Measurements from ENCODE around the gene ADAM8.

The ADAM8 gene

DNA sequence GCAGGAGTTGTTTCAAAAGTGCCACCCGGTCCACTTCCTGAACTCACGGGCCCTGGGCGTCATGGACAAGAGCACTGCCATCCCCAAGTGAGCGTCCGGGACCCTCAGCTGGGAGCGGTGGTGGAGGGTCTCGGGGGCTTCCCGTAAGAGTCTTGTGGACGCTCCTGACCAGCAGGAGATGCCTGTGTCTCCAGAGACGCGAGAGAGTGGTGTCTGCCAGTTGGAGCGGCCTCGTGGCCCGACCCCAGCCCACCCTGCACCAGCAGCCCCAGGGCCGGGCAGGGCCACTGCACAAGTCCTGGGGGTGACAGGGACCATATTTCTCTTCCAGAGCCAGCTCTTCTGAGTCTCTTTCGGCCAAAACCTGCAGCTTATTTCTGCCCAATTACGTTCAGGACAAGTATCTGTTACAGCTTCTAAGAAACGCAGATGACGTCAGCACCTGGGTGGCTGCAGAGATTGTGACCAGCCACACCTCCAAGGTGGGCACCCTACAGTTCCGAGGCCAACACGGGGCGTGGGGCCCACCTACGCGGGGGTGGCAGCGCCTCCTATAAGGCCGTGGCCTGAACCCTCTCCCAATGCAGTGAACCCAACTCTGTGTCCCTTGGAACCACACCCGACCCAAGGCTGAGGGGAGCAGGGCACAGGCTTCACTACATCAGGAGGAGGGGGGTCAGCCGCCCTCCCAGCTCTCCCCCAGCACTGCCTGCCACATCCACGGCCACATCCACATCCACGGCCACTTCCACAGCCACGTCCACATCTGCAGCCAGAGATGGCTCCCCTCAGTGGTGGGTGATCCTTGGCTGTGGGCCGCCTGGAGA, 62.8 kb downstream of the ADAM8 start:
- no peak overlapping the region for H3K4me3 ChIP-seq (ENCODE audit: low read depth, low read length)
- TF ChIP-seq, protein P1, sequence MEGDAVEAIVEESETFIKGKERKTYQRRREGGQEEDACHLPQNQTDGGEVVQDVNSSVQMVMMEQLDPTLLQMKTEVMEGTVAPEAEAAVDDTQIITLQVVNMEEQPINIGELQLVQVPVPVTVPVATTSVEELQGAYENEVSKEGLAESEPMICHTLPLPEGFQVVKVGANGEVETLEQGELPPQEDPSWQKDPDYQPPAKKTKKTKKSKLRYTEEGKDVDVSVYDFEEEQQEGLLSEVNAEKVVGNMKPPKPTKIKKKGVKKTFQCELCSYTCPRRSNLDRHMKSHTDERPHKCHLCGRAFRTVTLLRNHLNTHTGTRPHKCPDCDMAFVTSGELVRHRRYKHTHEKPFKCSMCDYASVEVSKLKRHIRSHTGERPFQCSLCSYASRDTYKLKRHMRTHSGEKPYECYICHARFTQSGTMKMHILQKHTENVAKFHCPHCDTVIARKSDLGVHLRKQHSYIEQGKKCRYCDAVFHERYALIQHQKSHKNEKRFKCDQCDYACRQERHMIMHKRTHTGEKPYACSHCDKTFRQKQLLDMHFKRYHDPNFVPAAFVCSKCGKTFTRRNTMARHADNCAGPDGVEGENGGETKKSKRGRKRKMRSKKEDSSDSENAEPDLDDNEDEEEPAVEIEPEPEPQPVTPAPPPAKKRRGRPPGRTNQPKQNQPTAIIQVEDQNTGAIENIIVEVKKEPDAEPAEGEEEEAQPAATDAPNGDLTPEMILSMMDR (IDR thresholded peaks at IDR 0.05; ENCODE audit: low read depth, low read length), result no peak

DNA sequence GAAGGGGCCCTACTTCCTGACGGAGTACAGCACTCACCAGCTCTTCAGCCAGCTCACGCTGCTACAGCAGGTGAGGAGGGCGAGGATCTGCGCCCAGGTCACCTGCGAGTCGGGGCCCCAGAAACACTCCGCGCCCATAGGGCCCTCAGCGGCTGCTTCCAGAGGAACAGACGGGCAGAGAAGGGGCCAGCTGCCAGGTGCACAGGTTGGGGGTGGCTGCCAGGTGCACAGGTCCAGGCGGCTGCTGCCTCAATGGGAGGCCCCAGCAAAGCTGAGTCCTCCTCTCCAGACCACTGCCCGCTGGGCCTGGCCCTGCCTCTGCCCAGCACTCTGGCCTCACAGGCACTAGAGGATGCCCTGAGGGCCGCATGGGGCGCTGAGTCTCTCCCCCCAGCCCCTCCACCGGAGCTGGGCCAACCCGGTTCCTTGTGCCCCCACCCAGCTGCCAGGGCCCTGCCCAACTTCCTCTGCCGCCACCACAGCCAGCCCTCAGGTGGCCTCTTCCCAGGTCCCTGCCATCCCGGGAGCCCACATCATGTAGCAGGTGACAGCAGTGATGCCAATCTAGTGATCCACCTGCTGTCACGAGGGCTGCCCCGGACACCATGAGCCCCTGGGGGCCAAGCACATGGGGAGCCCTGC, 63.7 kb downstream of the ADAM8 start:
- no peak overlapping the region for H3K4me3 ChIP-seq (ENCODE audit: low read depth, low read length)
- TF ChIP-seq, protein P1 (IDR thresholded peaks at IDR 0.05; ENCODE audit: low read depth, low read length), result no peak
